HEK293 (cell line): ENCODE results near the gene BIRC5.

Source experiments
- FEZF1 ChIP-seq: fragments of 450-650 bp; formaldehyde crosslinking; IDR thresholded peaks from 2 replicates; pipeline ENCODE4 v1.5.1; 2016; ENCODE audit warnings: missing biosample characterization, missing genetic modification characterization
- IKZF3 ChIP-seq: fragments of 450-650 bp; IDR thresholded peaks from 2 replicates; pipeline ENCODE4 v1.5.0; 2018; ENCODE audit warnings: missing biosample characterization, mild to moderate bottlenecking, missing genetic modification characterization, moderate library complexity
- OSR2 ChIP-seq: fragments of 450-650 bp; formaldehyde crosslinking; IDR thresholded peaks from 2 replicates; pipeline ENCODE4 v1.5.1; 2016; ENCODE audit warnings: missing biosample characterization, missing genetic modification characterization
- OVOL3 ChIP-seq: fragments of 450-650 bp; formaldehyde crosslinking; IDR thresholded peaks from 2 replicates; pipeline ENCODE4 v1.5.1; 2016; ENCODE audit warnings: missing biosample characterization, missing genetic modification characterization
- REPIN1 ChIP-seq: fragments of 450-650 bp; formaldehyde crosslinking; IDR thresholded peaks from 2 replicates; pipeline ENCODE4 v1.5.1; 2017; ENCODE audit warnings: missing biosample characterization, missing genetic modification characterization, low read depth
- SP3 ChIP-seq: fragments of 450-650 bp; formaldehyde crosslinking; IDR thresholded peaks from 2 replicates; pipeline ENCODE4 v1.5.1; 2016; ENCODE audit warnings: missing biosample characterization, missing genetic modification characterization
- ZBTB1 ChIP-seq: fragments of 450-650 bp; formaldehyde crosslinking; IDR thresholded peaks from 2 replicates; pipeline ENCODE4 v1.5.1; 2016; ENCODE audit warnings: missing biosample characterization, missing genetic modification characterization
- ZBTB48 ChIP-seq: fragments of 450-650 bp; formaldehyde crosslinking; IDR thresholded peaks from 2 replicates; pipeline ENCODE4 v1.5.1; 2016; ENCODE audit warnings: missing biosample characterization, missing genetic modification characterization
- ZBTB8A ChIP-seq: fragments of 450-650 bp; formaldehyde crosslinking; IDR thresholded peaks from 2 replicates; pipeline ENCODE4 v1.5.1; 2016; ENCODE audit warnings: missing biosample characterization, missing genetic modification characterization
- ZFP37 ChIP-seq: fragments of 450-650 bp; formaldehyde crosslinking; IDR thresholded peaks from 2 replicates; pipeline ENCODE4 v1.5.1; 2016; ENCODE audit warnings: missing biosample characterization, missing genetic modification characterization
- ZFP41 ChIP-seq: fragments of 450-650 bp; formaldehyde crosslinking; IDR thresholded peaks from 2 replicates; pipeline ENCODE4 v1.5.1; 2016; ENCODE audit warnings: missing biosample characterization, missing genetic modification characterization, borderline replicate concordance
- ZNF335 ChIP-seq: fragments of 450-650 bp; formaldehyde crosslinking; conservative IDR thresholded peaks from 2 replicates; pipeline ENCODE4 v1.5.1; 2016; ENCODE audit warnings: missing biosample characterization, missing genetic modification characterization
- ZNF37A ChIP-seq: fragments of 450-650 bp; IDR thresholded peaks from 2 replicates; pipeline ENCODE4 v1.5.1; 2018; ENCODE audit warnings: missing biosample characterization, missing genetic modification characterization
- ZNF394 ChIP-seq: fragments of 450-650 bp; formaldehyde crosslinking; IDR thresholded peaks from 2 replicates; pipeline ENCODE4 v1.5.1; 2016; ENCODE audit warnings: missing biosample characterization, missing genetic modification characterization, mild to moderate bottlenecking, moderate library complexity, borderline replicate concordance
- ZNF416 ChIP-seq: fragments of 450-650 bp; formaldehyde crosslinking; IDR thresholded peaks from 2 replicates; pipeline ENCODE4 v1.5.1; 2016; ENCODE audit warnings: missing biosample characterization, missing genetic modification characterization
- ZNF423 ChIP-seq: fragments of 450-650 bp; formaldehyde crosslinking; IDR thresholded peaks from 2 replicates; pipeline ENCODE4 v1.5.1; 2016; ENCODE audit warnings: missing biosample characterization, missing genetic modification characterization
- ZNF433 ChIP-seq: fragments of 450-650 bp; formaldehyde crosslinking; IDR thresholded peaks from 2 replicates; pipeline ENCODE4 v1.5.1; 2016; ENCODE audit warnings: missing biosample characterization, missing genetic modification characterization, low read depth
- ZNF473 ChIP-seq: fragments of 450-650 bp; formaldehyde crosslinking; IDR thresholded peaks from 2 replicates; pipeline ENCODE4 v1.5.1; 2017; ENCODE audit warnings: missing biosample characterization, missing genetic modification characterization
- ZNF501 ChIP-seq: fragments of 450-650 bp; formaldehyde crosslinking; IDR thresholded peaks from 2 replicates; pipeline ENCODE4 v1.5.1; 2016; ENCODE audit warnings: missing biosample characterization, missing genetic modification characterization
- ZNF514 ChIP-seq: fragments of 450-650 bp; formaldehyde crosslinking; IDR thresholded peaks from 2 replicates; pipeline ENCODE4 v1.5.1; 2016; ENCODE audit warnings: missing biosample characterization, missing genetic modification characterization
- ZNF548 ChIP-seq: fragments of 450-650 bp; formaldehyde crosslinking; IDR thresholded peaks from 2 replicates; pipeline ENCODE4 v1.5.1; 2016; ENCODE audit warnings: missing biosample characterization, missing genetic modification characterization
- ZNF561 ChIP-seq: fragments of 450-650 bp; IDR thresholded peaks from 2 replicates; pipeline ENCODE4 v1.5.1; 2018; ENCODE audit warnings: missing biosample characterization, missing genetic modification characterization, borderline replicate concordance
- ZNF585B ChIP-seq: fragments of 450-650 bp; formaldehyde crosslinking; IDR thresholded peaks from 2 replicates; pipeline ENCODE4 v1.5.1; 2016; ENCODE audit warnings: missing biosample characterization, missing genetic modification characterization
- ZNF626 ChIP-seq: fragments of 450-650 bp; sonication (Bioruptor Pico); formaldehyde crosslinking; IDR thresholded peaks from 2 replicates; pipeline ENCODE4 v1.5.1; 2018; ENCODE audit warnings: missing biosample characterization, missing genetic modification characterization, inconsistent platforms
- ZNF654 ChIP-seq: fragments of 450-650 bp; formaldehyde crosslinking; IDR thresholded peaks from 2 replicates; pipeline ENCODE4 v1.5.1; 2016; ENCODE audit warnings: low read depth, missing biosample characterization, missing genetic modification characterization
- ZNF830 ChIP-seq: fragments of 450-650 bp; IDR thresholded peaks from 2 replicates; pipeline ENCODE4 v1.5.0; 2018; ENCODE audit warnings: missing biosample characterization, missing genetic modification characterization, low read depth, mild to moderate bottlenecking, moderate library complexity
- ZNF843 ChIP-seq: fragments of 450-650 bp; formaldehyde crosslinking; IDR thresholded peaks from 2 replicates; pipeline ENCODE4 v1.5.1; 2016; ENCODE audit warnings: missing biosample characterization, missing genetic modification characterization
- TF ChIP-seq, protein P1 (sequence below): fragments of 450-650 bp; formaldehyde crosslinking; IDR thresholded peaks from 2 replicates; pipeline ENCODE4 v1.5.1; 2016; ENCODE audit warnings: missing biosample characterization, missing genetic modification characterization
- TF ChIP-seq, protein P2 (sequence below): sonication (generic); formaldehyde crosslinking; IDR thresholded peaks from 2 replicates; pipeline ENCODE4 v1.8.1; 2022; ENCODE audit warnings: mild to moderate bottlenecking, moderate library complexity, missing genetic modification reagents
- TF ChIP-seq, protein P3 (sequence below): fragments of 450-650 bp; formaldehyde crosslinking; IDR thresholded peaks from 2 replicates; pipeline ENCODE4 v1.5.1; 2016; ENCODE audit warnings: missing biosample characterization, missing genetic modification characterization
- TF ChIP-seq, protein P4 (sequence below): fragments of 450-650 bp; formaldehyde crosslinking; IDR thresholded peaks from 2 replicates; pipeline ENCODE4 v1.5.1; 2017; ENCODE audit warnings: missing biosample characterization, missing genetic modification characterization
- TF ChIP-seq, protein P5 (sequence below): fragments of 450-650 bp; formaldehyde crosslinking; IDR thresholded peaks from 2 replicates; pipeline ENCODE4 v1.5.1; 2016; ENCODE audit warnings: missing biosample characterization, missing genetic modification characterization

BIRC5 gene

DNA sequence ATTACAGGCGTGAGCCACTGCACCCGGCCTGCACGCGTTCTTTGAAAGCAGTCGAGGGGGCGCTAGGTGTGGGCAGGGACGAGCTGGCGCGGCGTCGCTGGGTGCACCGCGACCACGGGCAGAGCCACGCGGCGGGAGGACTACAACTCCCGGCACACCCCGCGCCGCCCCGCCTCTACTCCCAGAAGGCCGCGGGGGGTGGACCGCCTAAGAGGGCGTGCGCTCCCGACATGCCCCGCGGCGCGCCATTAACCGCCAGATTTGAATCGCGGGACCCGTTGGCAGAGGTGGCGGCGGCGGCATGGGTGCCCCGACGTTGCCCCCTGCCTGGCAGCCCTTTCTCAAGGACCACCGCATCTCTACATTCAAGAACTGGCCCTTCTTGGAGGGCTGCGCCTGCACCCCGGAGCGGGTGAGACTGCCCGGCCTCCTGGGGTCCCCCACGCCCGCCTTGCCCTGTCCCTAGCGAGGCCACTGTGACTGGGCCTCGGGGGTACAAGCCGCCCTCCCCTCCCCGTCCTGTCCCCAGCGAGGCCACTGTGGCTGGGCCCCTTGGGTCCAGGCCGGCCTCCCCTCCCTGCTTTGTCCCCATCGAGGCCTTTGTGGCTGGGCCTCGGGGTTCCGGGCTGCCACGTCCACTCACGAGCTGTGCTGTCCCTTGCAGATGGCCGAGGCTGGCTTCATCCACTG is at the start of gene BIRC5 (continued):
- TF ChIP-seq, protein P1, sequence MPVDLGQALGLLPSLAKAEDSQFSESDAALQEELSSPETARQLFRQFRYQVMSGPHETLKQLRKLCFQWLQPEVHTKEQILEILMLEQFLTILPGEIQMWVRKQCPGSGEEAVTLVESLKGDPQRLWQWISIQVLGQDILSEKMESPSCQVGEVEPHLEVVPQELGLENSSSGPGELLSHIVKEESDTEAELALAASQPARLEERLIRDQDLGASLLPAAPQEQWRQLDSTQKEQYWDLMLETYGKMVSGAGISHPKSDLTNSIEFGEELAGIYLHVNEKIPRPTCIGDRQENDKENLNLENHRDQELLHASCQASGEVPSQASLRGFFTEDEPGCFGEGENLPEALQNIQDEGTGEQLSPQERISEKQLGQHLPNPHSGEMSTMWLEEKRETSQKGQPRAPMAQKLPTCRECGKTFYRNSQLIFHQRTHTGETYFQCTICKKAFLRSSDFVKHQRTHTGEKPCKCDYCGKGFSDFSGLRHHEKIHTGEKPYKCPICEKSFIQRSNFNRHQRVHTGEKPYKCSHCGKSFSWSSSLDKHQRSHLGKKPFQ (tag by site-specific recombination): 0 out of 2 replicates have a peak, but pooled peaks have one; percentile 32
- TF ChIP-seq ZNF514 (tag by site-specific recombination) (no peak), ZNF585B (no peak), SP3 (tag by site-specific recombination) (peak; percentile 100), ZNF423 (tag by site-specific recombination) (peak; percentile 53; the same call in 1 of the 2 replicates), ZNF561 (tag by site-specific recombination) (no peak), ZNF394 (tag by site-specific recombination) (peak; percentile 45; the same call in 1 of the 2 replicates), OVOL3 (tag by site-specific recombination) (no peak), ZNF473 (tag by site-specific recombination) (no peak), ZFP37 (tag by site-specific recombination) (peak; percentile 74; the same call in 1 of the 2 replicates), ZBTB1 (tag by site-specific recombination) (no peak), ZNF654 (tag by site-specific recombination) (no peak), OSR2 (tag by site-specific recombination) (no peak), ZNF416 (tag by site-specific recombination) (no peak), ZNF626 (no peak), ZNF830 (tag by site-specific recombination) (no peak), ZNF843 (peak; percentile 56; the same call in 1 of the 2 replicates), ZNF501 (peak; percentile 83; the same call in 1 of the 2 replicates), ZNF548 (tag by site-specific recombination) (no peak), ZFP41 (tag by site-specific recombination) (no peak), REPIN1 (0 out of 2 replicates have a peak, but pooled peaks have one; percentile 64), ZNF433 (tag by site-specific recombination) (no peak), ZNF335 (tag by site-specific recombination) (peak; percentile 95), ZNF37A (no peak), ZBTB8A (tag by site-specific recombination) (peak; percentile 59; the same call in 1 of the 2 replicates), FEZF1 (0 out of 2 replicates have a peak, but pooled peaks have one; percentile 15), IKZF3 (tag by site-specific recombination) (no peak), ZBTB48 (peak; percentile 79)
- TF ChIP-seq, protein P2, sequence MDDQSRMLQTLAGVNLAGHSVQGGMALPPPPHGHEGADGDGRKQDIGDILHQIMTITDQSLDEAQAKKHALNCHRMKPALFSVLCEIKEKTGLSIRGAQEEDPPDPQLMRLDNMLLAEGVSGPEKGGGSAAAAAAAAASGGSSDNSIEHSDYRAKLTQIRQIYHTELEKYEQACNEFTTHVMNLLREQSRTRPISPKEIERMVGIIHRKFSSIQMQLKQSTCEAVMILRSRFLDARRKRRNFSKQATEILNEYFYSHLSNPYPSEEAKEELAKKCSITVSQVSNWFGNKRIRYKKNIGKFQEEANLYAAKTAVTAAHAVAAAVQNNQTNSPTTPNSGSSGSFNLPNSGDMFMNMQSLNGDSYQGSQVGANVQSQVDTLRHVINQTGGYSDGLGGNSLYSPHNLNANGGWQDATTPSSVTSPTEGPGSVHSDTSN (CRISPR knock-in tag): peak; percentile 85; the same call in 1 of the 2 replicates
- TF ChIP-seq, protein P3, sequence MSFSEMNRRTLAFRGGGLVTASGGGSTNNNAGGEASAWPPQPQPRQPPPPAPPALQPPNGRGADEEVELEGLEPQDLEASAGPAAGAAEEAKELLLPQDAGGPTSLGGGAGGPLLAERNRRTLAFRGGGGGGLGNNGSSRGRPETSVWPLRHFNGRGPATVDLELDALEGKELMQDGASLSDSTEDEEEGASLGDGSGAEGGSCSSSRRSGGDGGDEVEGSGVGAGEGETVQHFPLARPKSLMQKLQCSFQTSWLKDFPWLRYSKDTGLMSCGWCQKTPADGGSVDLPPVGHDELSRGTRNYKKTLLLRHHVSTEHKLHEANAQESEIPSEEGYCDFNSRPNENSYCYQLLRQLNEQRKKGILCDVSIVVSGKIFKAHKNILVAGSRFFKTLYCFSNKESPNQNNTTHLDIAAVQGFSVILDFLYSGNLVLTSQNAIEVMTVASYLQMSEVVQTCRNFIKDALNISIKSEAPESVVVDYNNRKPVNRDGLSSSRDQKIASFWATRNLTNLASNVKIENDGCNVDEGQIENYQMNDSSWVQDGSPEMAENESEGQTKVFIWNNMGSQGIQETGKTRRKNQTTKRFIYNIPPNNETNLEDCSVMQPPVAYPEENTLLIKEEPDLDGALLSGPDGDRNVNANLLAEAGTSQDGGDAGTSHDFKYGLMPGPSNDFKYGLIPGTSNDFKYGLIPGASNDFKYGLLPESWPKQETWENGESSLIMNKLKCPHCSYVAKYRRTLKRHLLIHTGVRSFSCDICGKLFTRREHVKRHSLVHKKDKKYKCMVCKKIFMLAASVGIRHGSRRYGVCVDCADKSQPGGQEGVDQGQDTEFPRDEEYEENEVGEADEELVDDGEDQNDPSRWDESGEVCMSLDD (tag by site-specific recombination): peak; percentile 80; the same call in 1 of the 2 replicates
- TF ChIP-seq, protein P4, sequence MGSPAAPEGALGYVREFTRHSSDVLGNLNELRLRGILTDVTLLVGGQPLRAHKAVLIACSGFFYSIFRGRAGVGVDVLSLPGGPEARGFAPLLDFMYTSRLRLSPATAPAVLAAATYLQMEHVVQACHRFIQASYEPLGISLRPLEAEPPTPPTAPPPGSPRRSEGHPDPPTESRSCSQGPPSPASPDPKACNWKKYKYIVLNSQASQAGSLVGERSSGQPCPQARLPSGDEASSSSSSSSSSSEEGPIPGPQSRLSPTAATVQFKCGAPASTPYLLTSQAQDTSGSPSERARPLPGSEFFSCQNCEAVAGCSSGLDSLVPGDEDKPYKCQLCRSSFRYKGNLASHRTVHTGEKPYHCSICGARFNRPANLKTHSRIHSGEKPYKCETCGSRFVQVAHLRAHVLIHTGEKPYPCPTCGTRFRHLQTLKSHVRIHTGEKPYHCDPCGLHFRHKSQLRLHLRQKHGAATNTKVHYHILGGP (tag by site-specific recombination): peak; percentile 74
- TF ChIP-seq, protein P5, sequence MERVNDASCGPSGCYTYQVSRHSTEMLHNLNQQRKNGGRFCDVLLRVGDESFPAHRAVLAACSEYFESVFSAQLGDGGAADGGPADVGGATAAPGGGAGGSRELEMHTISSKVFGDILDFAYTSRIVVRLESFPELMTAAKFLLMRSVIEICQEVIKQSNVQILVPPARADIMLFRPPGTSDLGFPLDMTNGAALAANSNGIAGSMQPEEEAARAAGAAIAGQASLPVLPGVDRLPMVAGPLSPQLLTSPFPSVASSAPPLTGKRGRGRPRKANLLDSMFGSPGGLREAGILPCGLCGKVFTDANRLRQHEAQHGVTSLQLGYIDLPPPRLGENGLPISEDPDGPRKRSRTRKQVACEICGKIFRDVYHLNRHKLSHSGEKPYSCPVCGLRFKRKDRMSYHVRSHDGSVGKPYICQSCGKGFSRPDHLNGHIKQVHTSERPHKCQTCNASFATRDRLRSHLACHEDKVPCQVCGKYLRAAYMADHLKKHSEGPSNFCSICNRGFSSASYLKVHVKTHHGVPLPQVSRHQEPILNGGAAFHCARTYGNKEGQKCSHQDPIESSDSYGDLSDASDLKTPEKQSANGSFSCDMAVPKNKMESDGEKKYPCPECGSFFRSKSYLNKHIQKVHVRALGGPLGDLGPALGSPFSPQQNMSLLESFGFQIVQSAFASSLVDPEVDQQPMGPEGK: peak; percentile 81
